GM12801 (cell line): ENCODE results near the gene GRAP2.

Experiments
- TF ChIP-seq, protein P1 (sequence below): IDR thresholded peaks from one replicate; pipeline ENCODE4 v1.5.1; 2011; ENCODE audit warnings: control low read depth; ENCODE audit not compliant: insufficient read length; ENCODE audit errors: extremely low read depth

Gene GRAP2

DNA sequence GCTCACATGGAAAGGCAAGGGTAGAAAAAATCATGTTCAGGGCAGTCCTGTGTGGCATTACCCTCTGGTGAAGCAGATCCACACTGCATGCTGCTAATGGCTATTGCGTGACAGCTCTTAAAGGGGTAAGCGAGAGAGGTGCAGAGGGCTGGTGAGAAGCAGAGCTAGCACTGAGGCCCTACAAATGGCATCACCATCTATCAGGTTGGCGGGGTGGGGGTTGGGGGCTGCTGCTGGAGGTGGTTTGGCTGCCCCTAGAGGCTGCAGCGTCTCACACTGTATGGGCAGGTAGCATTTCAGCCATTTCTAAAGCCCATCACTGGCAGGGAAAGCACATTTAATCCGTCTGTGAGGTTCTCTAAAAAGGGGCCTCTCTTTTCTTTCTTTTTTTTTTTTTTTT lies 42.5 kb downstream of the GRAP2 start:
- TF ChIP-seq, protein P1, sequence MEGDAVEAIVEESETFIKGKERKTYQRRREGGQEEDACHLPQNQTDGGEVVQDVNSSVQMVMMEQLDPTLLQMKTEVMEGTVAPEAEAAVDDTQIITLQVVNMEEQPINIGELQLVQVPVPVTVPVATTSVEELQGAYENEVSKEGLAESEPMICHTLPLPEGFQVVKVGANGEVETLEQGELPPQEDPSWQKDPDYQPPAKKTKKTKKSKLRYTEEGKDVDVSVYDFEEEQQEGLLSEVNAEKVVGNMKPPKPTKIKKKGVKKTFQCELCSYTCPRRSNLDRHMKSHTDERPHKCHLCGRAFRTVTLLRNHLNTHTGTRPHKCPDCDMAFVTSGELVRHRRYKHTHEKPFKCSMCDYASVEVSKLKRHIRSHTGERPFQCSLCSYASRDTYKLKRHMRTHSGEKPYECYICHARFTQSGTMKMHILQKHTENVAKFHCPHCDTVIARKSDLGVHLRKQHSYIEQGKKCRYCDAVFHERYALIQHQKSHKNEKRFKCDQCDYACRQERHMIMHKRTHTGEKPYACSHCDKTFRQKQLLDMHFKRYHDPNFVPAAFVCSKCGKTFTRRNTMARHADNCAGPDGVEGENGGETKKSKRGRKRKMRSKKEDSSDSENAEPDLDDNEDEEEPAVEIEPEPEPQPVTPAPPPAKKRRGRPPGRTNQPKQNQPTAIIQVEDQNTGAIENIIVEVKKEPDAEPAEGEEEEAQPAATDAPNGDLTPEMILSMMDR, result no peak

DNA sequence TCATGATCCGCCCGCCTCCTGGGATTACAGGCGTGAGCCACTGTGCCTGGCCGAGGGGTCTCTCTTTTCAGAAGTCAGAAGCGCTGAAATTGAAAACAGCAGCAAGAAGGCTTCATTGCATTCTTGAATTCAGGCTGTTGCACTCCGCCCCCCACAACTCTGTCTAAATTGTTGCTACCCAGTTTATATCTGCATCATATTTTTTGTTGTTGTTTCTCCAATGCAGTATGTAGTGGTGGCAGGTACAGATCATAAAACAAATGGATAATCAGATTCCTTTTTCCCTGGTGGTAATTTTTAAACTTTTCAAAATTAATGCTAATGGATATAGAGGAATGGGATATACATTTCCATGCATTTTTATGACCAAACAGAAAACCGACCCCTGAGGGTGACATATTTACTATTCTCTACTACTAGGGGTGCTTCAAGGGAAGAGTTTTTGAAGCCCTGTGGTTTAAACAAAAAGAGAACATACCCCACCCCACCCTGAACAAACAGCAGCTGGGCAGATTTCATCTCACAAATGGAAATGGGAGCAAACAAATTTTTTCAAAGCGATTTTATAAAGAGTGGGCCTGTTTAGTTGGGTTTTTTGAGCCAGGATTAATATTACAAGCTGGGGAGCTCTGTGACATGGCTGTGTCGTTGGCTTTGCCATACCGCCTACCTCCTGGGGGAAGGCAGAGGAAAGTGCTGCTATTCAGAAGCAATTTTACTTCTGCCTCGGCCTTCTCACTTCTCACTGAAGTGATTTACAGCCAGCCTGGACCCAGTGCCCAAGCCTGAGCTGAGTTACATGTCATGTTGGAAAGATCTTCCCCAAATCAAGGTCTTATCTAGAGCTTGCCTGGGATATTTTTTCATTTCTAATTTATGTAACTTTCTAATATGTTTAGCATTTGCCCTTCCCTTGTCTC lies 43.3 kb downstream of the GRAP2 start:
- TF ChIP-seq, protein P1, result no peak

DNA sequence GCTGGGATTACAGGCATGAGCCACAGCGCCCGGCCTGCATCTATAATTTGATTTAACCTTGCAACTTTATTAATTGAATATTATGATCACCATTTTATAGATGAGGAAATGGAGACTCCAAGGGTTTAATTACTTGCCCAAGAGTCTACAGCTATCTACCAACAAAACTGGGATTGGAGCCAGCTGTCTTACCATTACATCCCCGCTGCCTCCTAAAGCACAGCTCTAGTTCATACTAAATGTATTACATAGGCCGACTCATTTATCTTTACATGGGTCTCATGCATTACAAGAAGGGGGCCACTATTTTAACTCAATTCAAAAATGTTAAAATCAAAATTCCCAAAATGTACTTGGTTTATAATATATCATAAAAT lies 45.2 kb downstream of the GRAP2 start:
- TF ChIP-seq, protein P1, result no peak

DNA sequence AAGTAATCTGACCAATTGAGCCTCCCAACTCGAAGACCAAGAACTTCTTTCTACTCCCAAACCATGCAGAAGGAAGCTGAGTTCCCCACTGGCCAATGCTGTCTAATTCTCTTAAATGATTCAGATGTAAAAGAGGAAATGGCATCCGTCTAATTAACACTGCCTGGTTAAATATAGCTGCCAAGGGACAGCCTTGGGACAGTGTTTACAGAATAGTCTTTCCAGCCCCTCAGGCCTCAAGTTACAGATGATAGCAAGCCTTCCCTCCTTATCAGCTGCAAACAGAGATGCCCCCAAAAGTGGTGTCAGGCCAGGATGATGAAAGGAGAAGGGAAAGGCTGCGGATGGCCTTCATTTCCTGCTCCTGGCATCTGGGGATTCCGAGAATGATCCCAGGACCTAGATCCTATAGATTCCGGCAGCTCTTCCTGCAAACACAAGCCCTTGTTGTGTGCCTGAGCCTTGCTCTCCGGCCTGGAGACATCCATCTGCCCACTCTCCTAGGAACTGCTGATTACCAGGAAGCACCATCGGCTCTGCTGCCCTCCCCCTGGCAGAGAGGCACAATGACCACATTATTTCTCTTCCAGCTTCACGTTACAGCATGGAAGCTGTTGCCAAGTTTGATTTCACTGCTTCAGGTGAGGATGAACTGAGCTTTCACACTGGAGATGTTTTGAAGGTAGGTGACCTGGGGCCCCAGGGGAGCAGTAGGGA lies 45.8 kb downstream of the GRAP2 start:
- TF ChIP-seq, protein P1, result no peak

DNA sequence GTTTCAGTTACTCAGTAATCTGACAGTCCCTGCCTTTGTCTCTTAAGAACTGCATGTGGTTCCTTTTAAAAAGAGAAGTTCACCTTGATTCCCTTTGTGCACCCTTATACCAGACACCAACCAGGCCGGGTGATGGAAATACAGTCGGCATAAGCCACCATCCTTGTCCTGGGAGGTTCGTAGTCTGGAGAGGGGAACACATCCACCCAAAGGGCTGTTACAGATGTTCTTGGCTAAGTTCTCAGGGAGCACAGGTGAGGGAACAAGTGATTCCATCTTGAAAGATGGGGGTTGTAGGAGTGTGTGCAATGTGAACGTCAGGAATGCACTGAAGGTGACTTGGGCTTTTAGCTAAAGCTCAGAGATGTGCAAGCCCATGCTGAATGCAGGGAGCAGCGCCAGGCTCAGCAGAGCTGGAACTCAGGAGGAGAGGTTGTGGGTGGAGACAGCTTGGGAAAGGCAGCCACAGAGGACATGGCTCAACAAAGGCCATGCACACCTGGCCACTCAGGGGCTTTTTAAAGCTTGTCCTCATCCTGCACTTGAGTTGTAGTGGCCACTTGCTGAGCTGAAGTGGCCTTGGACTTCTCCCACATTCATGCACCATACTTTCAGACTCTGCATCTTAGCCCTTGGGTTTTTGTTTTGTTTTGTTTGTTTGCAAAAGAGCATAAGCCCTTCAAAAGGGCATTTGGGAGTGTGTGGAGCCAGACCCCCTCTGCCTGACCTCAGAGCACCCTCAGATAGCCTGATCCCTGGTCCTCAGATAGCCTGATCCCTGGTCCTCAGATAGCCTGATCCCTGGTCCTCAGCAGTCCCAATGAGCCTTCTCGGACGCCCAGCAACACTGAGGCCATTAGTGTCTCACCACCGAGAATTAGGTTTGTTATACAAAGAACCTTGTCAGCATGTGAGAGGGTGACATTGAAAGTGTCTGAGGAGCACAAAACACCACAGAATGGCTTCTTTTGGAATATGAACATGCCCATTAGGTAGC lies 46.6 kb downstream of the GRAP2 start:
- TF ChIP-seq, protein P1, result no peak

DNA sequence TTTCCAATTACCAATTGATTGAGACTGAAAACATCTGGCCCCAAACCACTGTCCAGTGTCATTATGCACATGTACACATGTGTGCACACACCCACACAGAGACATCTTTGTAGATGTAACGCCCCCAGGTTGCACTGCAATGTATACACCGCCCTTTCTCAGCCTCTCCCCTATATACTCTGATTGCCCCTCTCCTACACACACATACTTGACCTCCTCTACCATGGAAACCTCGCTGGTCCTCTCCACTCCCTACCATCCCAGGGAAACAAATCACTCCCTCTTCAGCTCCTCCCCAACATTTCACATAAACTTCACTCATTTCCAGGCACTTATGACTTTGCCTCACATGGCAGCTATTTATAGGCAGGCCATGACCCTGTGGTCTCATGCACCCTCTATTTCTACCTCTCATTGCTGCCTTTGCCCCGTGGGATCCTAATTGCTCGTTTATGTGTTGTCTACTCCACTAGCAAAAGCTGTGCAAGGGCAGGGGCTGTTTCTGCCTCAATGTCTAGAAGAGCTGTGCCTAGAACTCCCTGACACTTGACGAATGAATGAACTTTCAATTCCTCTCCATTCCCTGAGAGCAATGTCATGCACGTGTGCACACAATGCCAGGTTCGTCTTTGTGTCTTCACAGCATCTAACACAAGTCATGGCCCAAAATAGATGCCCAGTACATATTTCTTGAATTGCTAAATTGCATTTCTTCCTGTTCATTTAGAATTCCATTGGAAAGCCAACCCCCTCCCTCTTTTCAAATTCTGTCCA lies 49.3 kb downstream of the GRAP2 start:
- TF ChIP-seq, protein P1, result no peak
